Activated naive CD4-positive, alpha-beta T cell treated with anti-CD3 and anti-CD28 coated beads for 36 hours (primary cell): ENCODE measurements around the gene NAMPT. TPM values are rescaled to one million over a fixed set of nuclear protein-coding genes. Genes with fewer than 3 reads are reported as not detected.

Experiments used
- total RNA-seq, 2 experiments: library from RNA; stranded (reverse); gene quantifications; one replicate each; pipeline ENCODE4 v1.2.3, GENCODE V29; 2021

NAMPT gene
- total RNA-seq, 2 experiments from 2014 or later: 932 to 1,015 TPM

Other genes starting within 250 kb of the NAMPT start
- gene SYPL1, start 172.7 kb downstream of the NAMPT start, total RNA-seq: 10 to 100 TPM; 24.7 to 26.6 TPM